Tibial nerve (tissue), 4 donors: Measurements from ENCODE around the gene PXDN. TPM values are rescaled to one million over a fixed set of nuclear protein-coding genes. Genes with fewer than 3 reads are reported as not detected.

ENCODE experiments used
- DNase-seq, 2 donors: peaks; one replicate each; pipeline ENCODE4 v3.0.0-alpha.2; 2019; ENCODE audit warnings: low spot score in 2 of 2
- H3K27ac ChIP-seq, 4 donors: fragments of 200-600 bp; sonication (generic) in 3 of 4; one replicate each; pipeline ENCODE4 v1.5.1; 2017 to 2019; ENCODE audit warnings: mild to moderate bottlenecking in 1 of 4
- H3K27me3 ChIP-seq, 2 donors: fragments of 200-600 bp; sonication (generic) in 1 of 2; one replicate each; pipeline versions ENCODE4 v1.5.1 to v1.6.0; 2017 to 2019
- H3K36me3 ChIP-seq, 3 donors: fragments of 200-600 bp; sonication (generic); one replicate each; pipeline ENCODE4 v1.5.1; 2018 to 2019
- H3K4me1 ChIP-seq, 4 donors: fragments of 200-600 bp; sonication (generic) in 3 of 4; one replicate each; pipeline ENCODE4 v1.5.1; 2017 to 2019
- H3K4me3 ChIP-seq, 4 donors: fragments of 200-600 bp; sonication (generic) in 3 of 4; one replicate each; pipeline ENCODE4 v1.5.1; 2017 to 2019; ENCODE audit warnings: mild to moderate bottlenecking in 1 of 4, moderate library complexity in 1 of 4
- H3K9me3 ChIP-seq, 4 donors: fragments of 200-600 bp; sonication (generic) in 3 of 4; one replicate each; pipeline ENCODE4 v1.5.1; 2017 to 2019
- EP300 ChIP-seq, 2 donors: sonication (generic); formaldehyde crosslinking; IDR thresholded peaks; one replicate each; pipeline ENCODE4 v1.6.1; 2017; ENCODE audit warnings: antibody characterized with exemption in 2 of 2, mild to moderate bottlenecking in 1 of 2
- POLR2A ChIP-seq, 2 donors: fragments of 450-650 bp; IDR thresholded peaks; one replicate each; pipeline ENCODE4 v1.6.1; 2017; ENCODE audit warnings: antibody characterized with exemption in 2 of 2, mild to moderate bottlenecking in 2 of 2, moderate library complexity in 2 of 2
- WGBS, 2 donors: methylation state at CpG; one replicate each; pipeline ENCODE4 v1.1.5; 2018; 5-methylcytosine and 5-hydroxymethylcytosine counted together
- total RNA-seq, 4 donors: library from RNA; depleted of rRNA; stranded (reverse); fragments of >200 nt; gene quantifications; one replicate each; pipeline ENCODE4 v1.1.0, GENCODE V29; 2016
- TF ChIP-seq, protein P1 (sequence below), 5 experiments: fragments of 200-600 bp in 3 of 5; fragments of 450-650 bp in 2 of 5; sonication (generic) in 3 of 5; IDR thresholded peaks; one replicate each; pipeline ENCODE4 v1.5.1; 2016 to 2019; ENCODE audit warnings: antibody characterized with exemption in 5 of 5, mild to moderate bottlenecking in 3 of 5, moderate library complexity in 2 of 5

PXDN gene
- total RNA-seq, 4 donors from 2014 or later: 40.4 to 72.6 (median 52.4) TPM

DNA sequence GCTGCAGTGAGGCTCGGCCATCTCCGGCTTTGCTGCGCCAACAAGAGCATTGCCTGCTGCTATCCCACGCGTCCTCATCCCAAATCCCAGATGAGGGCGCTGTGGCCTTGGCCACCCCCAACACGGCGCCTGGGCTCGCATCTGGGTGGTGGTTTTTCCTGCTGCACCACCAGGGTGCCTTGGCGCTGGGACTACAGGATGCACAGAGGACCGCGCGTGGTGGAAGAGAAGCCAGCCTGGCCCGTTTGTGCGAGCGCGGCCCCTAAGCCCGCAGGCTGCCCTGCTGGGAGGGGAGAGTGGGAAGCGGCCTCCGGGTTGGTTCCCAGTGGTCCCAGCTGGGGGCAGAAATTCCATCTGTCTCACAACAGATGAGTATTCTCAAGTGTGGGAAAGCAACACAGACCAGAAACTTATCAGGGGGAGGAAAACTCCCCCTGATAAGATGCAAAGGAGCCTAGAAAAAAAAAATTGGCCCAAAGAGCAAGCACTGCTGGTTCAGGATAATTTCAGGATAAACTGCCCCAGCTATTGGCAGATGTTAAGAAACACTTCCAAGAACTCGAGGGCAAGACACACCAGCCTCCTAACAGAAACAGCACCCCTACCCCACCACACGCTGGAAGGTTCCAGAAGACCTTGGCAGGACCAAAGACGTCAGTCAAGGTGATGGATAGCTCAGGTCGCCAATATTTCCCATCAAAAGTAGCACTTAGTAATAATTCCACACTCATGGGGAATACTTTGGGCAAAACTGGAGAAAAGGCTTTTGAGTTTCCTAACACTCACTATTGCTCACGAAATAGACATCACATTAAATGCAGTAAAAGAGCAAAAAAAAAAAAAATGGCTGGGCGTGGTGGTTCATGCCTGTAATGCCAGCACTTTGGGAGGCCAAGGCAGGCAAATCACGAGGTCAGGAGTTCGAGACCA is 152.1 kb downstream of the PXDN start:
- DNase-seq: peak; percentile 55 to 57
- Histone ChIP-seq H3K27ac (peak overlapping the region in 1 of 4 donors; percentile 24), H3K4me1 (peaks cover 0 to 26% (median 6%) of the 10 kb centered on the region in 4 donors), H3K9me3 (no peaks in the 10 kb centered on the region), H3K27me3 (no peaks in the 10 kb centered on the region), H3K4me3 (no peak overlapping the region), H3K36me3 (no peaks in the 10 kb centered on the region)
- 29 to 39% methylated on average over 28 of the region's 28 CpGs for WGBS, 2 donors
- TF ChIP-seq, protein P1, sequence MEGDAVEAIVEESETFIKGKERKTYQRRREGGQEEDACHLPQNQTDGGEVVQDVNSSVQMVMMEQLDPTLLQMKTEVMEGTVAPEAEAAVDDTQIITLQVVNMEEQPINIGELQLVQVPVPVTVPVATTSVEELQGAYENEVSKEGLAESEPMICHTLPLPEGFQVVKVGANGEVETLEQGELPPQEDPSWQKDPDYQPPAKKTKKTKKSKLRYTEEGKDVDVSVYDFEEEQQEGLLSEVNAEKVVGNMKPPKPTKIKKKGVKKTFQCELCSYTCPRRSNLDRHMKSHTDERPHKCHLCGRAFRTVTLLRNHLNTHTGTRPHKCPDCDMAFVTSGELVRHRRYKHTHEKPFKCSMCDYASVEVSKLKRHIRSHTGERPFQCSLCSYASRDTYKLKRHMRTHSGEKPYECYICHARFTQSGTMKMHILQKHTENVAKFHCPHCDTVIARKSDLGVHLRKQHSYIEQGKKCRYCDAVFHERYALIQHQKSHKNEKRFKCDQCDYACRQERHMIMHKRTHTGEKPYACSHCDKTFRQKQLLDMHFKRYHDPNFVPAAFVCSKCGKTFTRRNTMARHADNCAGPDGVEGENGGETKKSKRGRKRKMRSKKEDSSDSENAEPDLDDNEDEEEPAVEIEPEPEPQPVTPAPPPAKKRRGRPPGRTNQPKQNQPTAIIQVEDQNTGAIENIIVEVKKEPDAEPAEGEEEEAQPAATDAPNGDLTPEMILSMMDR (IDR thresholded peaks at IDR 0.05): peak; percentile 61 to 89 (median 72)
- TF ChIP-seq EP300 (IDR thresholded peaks at IDR 0.05) (peak in 1 of 2 donors; percentile 51), POLR2A (IDR thresholded peaks at IDR 0.05) (no peak)

- no peaks in the 10 kb centered on the region for H3K36me3 ChIP-seq
- no peak overlapping the region for H3K27ac ChIP-seq
- peaks cover 0 to 31% (median 6%) of the 10 kb centered on the region in 4 donors for H3K4me1 ChIP-seq
- WGBS, 2 donors: 67 to 87% methylated on average over 13 to 16 of the region's 16 CpGs
- H3K27me3 ChIP-seq: no peaks in the 10 kb centered on the region
- TF ChIP-seq POLR2A (IDR thresholded peaks at IDR 0.05): no peak
- TF ChIP-seq, protein P1 (IDR thresholded peaks at IDR 0.05): no peak
- no peak for TF ChIP-seq EP300 (IDR thresholded peaks at IDR 0.05)
- no peaks in the 10 kb centered on the region for H3K9me3 ChIP-seq
- H3K4me3 ChIP-seq: no peak overlapping the region
- no peak for DNase-seq
Observed at GRCh38 chr2:1591461-1591770, 152.9 kb downstream of the PXDN start.

DNA sequence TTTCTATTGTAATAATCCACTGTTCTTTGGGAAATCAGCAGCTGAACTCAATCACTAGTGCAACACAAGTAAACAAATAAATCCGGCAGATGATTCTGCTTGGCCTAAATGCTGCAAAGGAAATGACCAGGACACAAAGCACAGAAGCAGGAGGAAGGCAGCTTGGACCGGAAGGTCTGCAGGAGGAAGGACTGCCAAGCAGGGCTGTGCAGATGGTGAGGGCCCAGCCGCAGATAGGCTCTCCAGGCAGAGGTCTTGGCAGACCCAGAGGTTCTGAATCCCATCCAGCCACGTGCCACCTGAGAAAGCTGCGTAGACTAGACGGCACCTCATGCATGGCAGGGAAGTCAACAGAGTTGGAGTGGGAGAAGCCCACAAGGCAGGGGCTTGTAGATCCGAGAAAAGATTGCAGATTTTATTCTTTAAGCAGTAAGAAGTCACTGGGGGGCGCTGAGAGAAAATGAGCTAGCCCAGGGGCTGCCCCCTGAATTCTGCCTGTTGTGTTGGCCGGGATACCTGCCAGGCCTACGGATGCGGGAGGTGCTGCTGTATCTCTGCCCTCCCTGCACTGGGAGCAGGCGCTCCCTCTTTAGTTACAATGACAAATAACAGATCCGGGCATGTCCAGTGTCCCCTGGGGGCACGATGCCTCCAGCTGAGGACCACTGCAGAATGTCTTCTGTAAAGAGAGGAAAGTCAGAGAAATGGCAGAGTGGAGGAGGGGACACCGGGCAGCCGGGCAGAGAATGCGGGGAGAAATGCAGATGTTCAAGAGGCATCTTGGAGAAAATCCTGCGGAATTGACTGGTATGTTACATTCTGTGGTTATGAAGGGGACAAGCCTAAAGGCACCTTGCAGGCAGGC is 153.5 kb downstream of the PXDN start:
- H3K9me3 ChIP-seq: no peaks in the 10 kb centered on the region
- H3K36me3 ChIP-seq: no peaks in the 10 kb centered on the region
- H3K4me1 ChIP-seq: peaks cover 0 to 31% (median 6%) of the 10 kb centered on the region in 4 donors
- H3K27ac ChIP-seq: no peak overlapping the region
- WGBS, 2 donors: 83 to 90% methylated on average over 18 of the region's 18 CpGs
- no peaks in the 10 kb centered on the region for H3K27me3 ChIP-seq
- TF ChIP-seq EP300 (IDR thresholded peaks at IDR 0.05) (no peak), POLR2A (IDR thresholded peaks at IDR 0.05) (no peak)
- TF ChIP-seq, protein P1 (IDR thresholded peaks at IDR 0.05): no peak
- H3K4me3 ChIP-seq: no peak overlapping the region
- no peak for DNase-seq

GRCh38 chr2:1588978-1589621 is 155.2 kb downstream of the PXDN start:
- no peaks in the 10 kb centered on the region for H3K36me3 ChIP-seq
- TF ChIP-seq EP300 (IDR thresholded peaks at IDR 0.05) (no peak), POLR2A (IDR thresholded peaks at IDR 0.05) (no peak)
- TF ChIP-seq, protein P1 (IDR thresholded peaks at IDR 0.05): no peak
- no peak for DNase-seq
- H3K27ac ChIP-seq: no peak overlapping the region
- H3K9me3 ChIP-seq: no peaks in the 10 kb centered on the region
- H3K4me1 ChIP-seq: peaks cover 0 to 28% (median 6%) of the 10 kb centered on the region in 4 donors
- WGBS, 2 donors: 67 to 75% methylated on average over 11 to 15 of the region's 15 CpGs
- no peak overlapping the region for H3K4me3 ChIP-seq
- no peaks in the 10 kb centered on the region for H3K27me3 ChIP-seq
